ENCODE data around the gene NPLOC4.
"Not testable (repeated sequence)": the region's sequence is repeated elsewhere in the genome, so short reads cannot be mapped to it uniquely, and the experiment has no call there.

The NPLOC4 gene

DNA sequence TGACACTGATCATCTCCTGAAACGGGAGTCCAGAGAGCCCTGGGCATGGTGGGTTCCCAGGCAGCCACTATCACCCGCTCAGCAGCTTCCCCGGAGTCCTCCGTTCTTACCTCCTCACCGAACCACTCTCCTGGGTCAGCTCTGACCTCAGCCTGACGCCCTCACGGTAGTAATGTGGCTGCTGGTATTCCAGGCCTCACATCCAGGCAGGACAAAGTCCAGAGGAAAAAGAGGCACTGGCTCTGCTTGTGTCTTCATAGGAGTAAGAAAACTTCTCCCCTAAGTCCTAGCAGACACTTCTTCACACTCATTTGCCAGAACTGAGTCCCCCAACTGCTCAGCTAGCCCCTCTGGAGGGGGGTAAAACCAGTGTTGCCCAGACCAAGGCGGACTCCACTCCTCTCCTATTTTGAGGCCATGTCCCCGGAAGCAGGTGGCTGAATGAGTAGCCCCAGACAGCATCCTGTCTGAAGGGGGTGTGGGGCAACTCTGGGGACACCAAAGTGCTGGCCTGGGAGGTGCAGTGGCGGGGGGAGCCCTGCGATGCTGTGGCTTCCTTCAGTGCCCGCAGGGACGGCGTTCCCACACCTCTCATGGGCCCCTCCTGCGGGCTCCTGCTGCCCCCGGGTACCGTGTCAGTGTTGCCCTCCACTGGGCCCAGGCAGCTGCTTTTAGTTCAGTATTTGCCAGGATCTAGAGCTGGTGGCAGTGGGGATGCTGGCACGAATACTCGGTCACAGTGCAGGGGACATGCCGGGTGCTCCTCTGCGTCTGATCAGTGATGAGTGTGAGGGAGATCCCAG is 103.4 kb downstream of the NPLOC4 start:
- no peak for DNase-seq (ENCODE audit: low read depth)

DNA sequence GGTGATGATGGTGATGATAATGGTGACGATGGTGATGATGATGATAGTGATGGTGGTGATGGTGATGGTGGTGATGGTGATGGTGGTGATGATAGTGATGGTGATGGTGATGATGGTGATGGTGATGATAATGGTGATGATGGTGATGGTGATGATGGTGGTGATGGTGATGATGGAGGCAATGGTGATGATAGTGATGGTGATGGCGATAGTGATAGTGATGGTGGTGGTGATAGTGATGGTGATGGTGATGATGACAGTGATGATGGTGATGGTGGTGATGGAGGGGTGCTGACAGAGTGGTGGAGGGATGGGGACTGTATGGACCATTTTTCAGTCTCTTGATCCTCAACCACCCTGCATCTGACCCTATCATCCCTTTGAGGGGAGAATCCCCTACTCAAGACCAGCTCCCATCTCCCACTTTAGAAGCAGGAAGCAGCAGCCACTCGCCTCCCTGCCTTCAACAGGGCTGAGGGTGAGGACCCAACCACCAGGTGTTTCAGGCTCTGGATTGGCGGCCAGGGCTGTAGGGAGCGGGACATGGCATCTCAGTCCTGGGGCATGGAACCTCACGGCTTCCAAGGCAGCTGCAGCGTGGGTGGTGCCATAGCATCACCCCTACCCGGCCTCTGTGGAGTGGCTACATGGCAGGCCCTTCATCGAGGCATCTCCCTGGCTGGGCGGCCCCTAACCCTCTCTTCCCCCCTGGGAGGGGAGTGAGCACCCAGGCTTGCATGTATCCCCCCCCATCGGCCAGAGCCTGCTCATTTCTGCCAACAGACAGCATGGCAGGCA is 104.2 kb downstream of the NPLOC4 start:
- DNase-seq (ENCODE audit: low read depth), result no peak

DNA sequence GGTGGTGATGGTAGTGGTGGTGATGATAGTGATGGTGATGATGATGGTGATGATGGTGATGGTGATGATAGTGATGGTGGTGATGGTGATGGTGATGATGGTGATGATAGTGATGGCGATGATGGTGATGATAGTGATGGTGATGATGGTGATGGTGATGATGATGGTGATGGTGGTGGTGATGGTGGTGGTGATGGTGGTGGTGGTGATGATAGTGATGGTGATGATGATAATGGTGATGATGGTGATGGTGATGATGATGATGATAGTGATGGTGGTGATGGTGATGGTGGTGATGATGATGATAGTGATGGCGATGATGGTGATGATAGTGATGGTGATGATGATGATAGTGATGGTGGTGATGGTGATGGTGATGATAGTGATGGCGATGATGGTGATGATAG is 104.9 kb downstream of the NPLOC4 start:
- DNase-seq (ENCODE audit: low read depth), result not testable (repeated sequence)

DNA sequence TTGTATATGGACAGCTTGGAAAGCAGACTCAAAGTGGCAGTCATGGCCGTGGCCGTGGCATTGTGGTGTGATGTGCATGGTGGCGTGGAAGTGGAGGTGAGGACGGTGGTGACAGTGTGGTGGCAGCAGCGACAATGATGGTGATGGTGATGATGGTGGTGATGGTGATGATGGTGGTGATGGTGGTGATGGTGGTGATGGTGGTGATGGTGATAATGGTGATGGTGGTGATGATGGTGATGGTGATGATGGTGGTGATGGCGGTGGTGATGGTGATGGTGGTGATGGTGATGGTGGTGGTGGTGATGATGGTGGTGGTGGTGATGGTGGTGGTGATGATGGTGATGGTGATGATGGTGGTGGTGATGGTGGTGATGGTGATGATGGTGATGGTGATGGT is 105.9 kb downstream of the NPLOC4 start:
- DNase-seq (ENCODE audit: low read depth), result not testable (repeated sequence)

DNA sequence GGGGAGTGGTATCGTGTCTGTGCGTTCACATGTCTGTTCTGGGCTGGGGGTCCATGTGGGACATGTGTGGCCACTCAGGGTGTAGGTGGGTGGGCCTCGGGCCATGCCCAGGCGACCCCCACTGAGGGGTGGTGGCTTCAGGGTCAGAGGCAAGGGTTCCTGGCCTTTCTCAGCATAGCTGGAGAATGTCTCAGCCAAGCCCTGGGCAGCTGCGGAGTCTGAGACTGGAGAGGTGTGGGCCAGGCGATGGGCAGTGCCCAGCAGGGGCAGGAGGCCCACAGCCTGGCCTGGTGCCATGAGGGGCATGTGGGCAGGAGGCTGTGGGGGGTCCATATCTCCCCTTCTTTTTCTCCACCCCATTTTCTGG is 107.5 kb downstream of the NPLOC4 start:
- DNase-seq (ENCODE audit: low read depth), result no peak

DNA sequence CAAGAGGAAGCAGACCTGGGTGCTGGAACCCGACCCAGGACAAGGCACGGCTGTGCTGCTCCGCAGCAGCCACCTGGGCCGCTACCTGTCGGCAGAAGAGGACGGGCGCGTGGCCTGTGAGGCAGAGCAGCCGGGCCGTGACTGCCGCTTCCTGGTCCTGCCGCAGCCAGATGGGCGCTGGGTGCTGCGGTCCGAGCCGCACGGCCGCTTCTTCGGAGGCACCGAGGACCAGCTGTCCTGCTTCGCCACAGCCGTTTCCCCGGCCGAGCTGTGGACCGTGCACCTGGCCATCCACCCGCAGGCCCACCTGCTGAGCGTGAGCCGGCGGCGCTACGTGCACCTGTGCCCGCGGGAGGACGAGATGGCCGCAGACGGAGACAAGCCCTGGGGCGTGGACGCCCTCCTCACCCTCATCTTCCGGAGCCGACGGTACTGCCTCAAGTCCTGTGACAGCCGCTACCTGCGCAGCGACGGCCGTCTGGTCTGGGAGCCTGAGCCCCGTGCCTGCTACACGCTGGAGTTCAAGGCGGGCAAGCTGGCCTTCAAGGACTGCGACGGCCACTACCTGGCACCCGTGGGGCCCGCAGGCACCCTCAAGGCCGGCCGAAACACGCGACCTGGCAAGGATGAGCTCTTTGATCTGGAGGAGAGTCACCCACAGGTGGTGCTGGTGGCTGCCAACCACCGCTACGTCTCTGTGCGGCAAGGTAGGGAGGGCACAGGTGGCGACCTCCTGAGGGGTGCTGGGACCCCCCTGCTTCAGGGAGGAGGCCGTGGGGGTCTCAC is 108.1 kb downstream of the NPLOC4 start:
- DNase-seq (ENCODE audit: low read depth), result no peak

DNA sequence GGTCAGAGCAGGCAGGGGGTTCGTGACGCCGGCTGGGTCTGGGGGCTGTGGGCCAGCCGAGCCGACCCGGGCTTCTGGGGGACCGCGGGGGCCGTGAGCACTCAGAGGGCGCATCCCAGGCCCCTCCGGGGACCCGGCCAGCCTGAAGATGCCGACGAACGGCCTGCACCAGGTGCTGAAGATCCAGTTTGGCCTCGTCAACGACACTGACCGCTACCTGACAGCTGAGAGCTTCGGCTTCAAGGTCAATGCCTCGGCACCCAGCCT is 108.6 kb downstream of the NPLOC4 start:
- DNase-seq (ENCODE audit: low read depth), result no peak

DNA sequence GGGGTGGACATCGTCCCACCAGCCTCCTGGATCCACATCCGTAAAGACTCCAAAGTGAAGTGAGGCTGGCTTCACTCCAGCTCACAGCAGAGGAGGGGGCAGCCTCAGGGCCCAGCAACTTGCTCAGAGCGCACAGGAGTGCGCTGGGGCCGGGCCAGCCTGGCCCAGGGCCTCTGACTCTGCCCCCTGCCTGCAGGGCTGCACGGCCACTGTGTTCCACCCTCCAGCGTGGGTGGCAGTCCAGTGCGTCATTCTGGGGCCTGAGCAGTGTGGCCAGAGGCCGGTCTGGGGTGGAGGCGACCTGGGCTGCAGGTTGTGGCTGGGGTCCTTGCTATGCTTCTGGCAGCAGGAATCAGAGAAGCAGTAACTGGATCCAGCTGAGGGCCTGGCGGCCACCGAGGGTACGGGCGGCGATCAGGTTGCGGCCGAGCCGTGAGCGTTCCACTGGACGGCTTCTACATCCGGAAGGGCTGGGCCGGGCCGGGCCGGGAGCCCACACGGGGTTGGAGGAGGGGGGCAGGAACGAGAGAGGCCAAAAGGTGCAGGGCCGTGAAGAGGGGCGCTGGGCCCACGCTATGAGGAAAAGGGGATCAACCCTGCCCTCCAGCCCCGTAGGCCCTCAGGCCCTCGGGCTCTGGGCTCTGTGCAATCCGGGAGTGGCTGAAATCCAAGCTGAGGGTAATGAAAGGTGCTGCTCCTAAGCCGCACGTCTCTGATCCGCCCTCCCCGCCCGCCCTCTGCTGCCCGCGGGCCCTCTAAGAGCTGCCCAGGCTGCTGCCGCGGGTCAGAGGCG is 109.1 kb downstream of the NPLOC4 start, which contains the start of gene FSCN2:
FSCN2 (plus strand) TSS at position 787 of the 793 bp plus-strand sequence. CDS start 155 bp downstream, outside the sequence.
- no peak for DNase-seq (ENCODE audit: low read depth)

DNA sequence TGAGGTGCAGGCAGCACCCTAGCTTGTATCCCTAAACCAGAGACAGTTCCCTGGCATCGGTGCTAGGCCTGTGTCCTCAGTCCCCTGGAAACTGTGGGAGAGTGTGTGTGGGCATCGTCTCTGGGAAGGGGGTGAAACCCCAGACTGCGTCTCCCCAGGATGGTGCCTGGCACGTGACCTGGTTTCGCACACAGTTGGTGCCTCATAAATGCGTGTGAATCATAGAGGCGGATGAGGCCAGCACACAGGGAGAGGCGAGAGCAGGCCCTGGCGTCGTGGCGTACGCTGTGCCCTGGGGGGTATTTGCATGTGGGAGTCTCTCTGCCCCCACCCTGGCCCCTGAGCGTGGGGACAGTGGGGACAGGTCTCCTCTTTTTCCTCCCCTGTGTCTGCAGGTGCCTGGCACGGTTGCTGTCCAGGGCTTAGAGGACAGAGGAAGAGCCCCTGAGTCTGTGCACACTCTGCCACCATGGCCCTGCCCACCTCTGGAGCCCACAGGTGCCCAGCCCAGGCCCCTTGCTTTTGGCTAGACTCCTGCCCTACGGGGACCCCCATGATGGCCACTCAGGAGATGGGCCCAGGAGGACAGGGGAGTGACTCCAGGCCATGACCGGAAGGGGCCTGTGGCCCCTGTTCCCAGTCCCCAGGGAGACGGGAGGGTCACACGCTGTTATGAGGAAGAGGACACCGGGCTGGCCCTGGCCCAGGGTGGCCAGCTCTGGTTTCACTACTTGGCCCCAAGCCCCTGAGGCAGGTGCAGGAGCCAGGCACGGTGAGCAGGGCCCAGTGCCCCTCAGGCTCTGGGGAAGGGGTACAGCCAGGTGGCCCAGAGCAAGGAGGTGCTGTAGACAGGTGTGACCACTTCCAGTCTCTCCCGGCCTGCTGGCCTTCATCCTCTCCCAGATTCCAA is 110.0 kb downstream of the NPLOC4 start:
- no peak for DNase-seq (ENCODE audit: low read depth)

DNA sequence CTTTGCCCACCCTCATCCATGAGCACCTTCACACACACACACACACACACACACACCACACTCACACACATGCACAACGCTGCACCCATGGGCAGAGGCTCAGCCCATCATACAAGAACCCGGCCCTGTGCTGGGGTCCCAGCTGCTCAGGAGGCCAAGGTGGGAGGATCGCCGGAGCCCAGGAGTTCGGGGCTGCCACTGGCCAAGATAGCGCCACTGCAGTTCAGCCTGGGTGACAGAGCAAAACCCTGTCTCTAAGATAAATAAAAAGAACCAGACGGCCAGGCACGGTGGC is 112.1 kb downstream of the NPLOC4 start:
- DNase-seq (ENCODE audit: low read depth), result no peak

DNA sequence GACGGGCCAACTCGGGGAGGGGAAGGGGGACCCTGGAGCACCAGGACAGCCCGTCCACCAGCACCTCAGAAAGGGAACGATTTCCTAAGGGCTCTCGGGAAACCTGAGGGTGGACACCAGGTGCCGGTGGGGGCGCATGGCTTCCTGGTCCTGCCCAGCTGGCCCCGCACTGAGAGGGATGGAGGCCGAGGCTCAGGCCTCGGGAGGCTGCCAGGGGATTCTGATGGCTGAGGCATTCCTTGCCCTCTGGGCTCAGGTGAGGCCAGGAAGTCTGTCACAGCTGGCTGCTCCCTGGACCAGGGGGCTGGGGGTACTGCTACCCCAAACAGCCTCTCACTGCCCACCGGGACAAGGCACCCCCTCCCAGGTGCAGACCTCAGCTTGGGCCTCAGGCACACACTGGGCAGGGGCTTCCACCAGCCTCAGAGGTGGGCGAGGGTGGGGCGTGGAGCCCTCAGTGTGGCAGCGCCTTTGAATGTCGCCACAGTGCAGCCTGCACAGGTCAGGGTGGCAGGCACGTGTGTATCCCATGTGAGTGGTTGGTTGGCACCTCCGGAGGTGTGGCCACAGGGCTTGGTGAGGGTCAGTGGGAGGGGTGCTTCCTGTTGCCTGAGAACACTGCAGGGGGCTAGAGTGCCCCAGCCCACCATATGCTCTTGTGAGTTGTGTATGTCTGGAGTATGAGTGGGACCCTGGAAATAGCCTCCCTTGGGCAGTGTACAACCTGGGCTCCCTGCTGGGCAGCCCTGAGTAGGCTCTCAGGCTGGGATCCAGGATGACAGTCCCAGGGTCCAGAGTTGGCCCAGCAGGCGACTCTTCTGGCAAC is 112.7 kb downstream of the NPLOC4 start:
- no peak for DNase-seq (ENCODE audit: low read depth)

DNA sequence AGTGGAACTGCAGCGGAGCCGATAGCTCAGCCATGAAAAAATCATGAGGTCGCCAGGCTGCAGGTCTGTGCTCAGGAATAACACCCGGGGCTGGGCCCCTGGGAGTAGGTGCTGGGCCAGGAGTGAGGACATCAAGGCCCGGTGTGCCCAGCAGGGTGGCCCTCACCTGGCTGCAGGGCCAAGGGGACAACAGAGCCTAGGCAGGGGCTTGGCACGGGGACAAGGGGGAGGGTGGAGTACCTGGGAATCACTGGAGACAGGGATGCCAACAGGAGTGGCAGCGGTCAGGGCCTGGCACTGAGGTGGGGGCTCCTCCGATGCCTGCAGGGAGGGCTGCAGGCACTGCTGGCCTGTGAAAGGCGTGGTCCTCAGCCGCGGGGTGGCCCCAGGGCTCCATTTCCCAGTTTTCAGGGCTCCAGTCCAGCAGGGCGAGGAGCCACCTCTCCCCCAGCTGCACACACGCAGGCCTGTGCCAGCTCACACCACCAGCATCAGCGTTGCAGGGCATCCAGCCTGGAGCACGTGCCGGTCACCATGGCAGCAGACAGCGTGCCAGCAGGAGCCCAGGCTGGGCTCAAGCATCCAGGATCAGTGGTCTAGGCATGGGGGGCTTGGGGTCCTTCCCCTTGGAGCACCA is 113.4 kb downstream of the NPLOC4 start:
- no peak for DNase-seq (ENCODE audit: low read depth)

DNA sequence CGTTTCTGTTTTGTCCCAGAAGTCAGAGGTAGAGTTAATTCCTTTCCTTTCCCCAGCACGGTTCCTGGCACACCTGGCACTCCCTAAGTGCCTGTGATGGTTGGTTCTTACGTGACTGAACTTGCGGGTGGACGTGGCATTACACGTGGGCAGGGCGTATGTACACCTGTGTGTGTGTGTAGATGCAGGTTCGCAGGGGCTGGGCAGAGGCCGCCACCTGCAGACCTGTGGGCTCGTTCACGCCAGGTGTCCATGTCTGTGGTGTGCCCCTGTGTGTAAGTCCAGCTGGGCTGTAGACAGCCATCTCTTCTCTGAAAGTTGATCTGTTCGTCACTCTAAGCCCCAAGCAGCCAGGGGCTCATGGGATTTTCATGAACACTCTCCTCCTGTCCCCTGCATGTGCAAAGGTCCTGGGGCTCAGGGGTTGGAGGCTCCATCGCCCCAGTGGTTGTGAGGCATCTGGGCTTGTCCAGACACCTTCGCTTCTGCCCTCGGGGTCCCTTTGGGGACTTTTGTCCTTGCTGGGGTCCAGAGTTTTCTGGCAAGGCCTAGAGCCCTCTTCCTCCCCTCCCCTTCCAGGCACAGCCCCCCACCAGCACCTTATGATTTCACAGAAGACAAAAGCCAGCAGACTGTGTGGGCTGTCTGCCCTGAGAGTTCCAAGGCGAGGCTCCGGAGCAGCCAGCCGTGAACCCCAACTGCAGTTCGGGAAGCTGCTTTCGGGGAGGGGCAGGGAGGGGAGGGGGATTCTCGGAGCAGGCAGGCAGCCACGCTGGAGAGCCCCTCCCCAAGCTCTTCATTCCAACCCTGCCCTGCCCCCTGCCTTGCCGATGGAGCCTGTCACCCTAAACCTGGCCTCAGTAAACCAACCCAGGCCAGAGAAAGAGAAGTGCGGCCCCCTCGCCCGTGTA is 114.2 kb downstream of the NPLOC4 start:
- no peak for DNase-seq (ENCODE audit: low read depth)

DNA sequence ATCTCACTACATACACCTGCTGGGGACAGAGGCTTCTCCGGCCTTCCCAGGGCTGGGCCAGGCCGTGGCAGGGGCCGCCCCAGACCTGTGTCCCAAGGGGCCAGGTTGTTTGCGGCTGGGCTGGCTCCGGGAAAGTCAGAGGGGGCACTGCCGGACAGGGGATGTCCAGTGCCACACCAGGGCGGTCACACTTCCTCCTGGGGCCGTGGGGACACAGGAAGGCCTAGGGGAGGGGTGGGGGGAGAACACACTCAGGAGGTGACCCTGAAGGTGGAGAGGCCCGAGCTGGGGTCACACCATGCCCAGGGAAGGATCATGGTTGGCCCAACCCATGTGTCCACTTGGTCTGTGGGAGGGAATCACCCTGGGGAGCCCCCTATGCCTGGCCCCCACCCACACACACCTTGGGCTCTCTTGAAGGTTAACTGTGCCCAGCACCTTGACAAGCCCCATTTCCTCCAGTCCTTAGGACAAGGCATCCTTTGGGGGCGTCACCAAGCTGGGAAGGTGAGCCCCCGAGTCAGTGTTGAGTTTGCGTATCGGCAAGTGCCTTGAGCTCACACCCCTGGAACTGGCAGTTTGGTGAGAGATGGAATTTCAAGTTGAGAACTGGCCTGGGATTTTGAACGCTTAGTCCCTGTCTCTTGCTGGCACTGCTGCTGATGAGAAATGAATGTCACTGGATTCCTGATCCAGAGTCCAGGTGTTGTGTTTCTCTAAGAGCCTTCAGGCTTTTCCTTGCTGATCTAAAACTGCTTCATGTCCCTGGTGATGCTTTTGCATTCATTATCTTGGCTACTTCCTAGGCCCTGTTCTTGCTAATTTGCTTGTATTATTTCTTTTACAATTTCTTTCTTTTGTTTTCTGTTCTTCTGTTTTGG is 116.7 kb downstream of the NPLOC4 start:
- no peak for DNase-seq (ENCODE audit: low read depth)

DNA sequence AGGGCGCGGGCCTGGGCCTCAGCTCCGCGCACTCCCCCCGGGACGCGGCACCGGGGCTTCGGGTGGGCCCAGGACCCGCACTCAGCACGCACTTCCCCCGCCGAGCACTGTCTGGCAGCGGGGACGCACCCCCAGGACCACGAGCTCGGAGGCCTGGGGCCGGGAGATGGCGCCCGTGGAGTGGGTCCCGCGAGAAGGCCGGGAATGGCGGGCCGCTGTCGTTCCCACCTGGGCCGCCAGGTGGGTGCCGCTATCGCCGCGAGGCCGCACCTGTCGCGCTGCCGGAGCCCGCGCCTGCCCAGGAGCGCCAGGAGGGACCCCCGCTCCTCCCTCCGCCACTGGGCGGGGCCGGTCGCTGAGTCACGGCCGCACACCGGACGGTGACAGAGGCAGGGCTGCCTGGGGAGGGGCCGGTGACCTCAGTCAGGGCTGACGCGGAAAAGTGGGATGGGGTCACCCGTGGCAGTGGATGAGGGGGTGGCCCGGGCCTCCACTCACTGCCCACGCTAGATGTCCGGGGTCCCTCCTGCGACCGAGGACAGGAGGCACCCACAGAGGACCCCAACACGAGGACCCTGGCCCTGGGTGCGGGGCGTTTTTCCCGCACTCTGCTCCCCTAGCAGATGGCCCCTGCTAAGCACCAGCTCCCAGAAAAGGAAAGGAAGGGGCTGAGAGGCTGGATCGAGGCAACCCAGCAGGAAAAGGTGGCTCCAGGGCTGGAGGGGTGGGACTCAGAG is 117.5 kb downstream of the NPLOC4 start:
- DNase-seq (ENCODE audit: low read depth), result no peak

DNA sequence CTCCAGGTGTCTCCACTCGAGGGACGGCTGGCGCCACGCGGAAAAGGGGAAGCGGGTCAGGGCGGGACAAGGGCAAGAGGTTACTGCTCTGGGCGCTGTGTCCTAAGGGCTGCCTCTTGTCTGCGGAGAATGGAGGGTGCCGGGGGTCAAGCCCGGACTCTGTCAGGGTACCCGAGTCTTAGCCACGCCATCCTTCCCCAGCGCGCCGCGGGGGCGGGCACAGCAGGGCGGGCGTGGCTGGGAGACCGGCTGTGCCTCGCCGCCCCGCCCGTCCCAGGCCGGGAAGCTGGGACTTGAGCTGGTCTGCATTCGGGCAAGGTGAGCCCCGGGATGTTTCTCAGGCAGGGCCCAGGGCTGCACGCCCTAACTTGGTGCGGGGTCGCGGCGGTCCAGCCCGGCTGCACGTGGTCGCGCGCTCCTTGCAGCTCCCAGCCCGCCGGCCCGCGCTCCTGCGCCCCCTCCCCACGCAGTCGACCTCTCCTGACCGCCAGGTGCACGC is 118.1 kb downstream of the NPLOC4 start:
- no peak for DNase-seq (ENCODE audit: low read depth)
